Measurements from ENCODE around the gene PPP1R36.

DNA sequence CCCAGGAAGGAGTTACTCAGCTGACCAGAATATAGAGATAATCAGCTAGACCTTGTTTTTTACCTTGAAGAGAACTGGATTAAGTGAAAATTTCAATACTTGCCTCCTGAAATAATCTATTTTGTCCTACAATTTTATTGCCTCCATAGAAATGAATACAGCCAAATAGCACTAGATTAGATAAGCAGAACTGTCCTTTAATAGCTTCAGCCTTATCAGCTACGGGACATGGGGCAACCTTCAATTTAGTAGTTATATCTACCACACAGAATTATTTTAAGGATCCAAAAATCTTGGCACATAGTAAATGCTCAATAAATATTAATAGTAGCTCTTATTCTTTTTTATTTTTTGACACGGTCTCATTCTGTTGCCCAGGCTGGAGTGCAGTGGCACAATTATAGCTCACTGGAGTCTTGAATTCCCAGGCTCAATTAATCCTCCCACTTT is 87.2 kb downstream of the PPP1R36 start:
- TF ChIP-seq ELK1 (IDR thresholded peaks at IDR 0.05; ENCODE audit: low read depth, low read length) = no peak
- TF ChIP-seq ZFP36 (IDR thresholded peaks at IDR 0.05; ENCODE audit: borderline replicate concordance, partially characterized antibody) = no peak
- TF ChIP-seq HMGXB4 (CRISPR knock-in tag; IDR thresholded peaks at IDR 0.05; ENCODE audit: borderline replicate concordance) = no peak
- no peak for TF ChIP-seq CBX2 (IDR thresholded peaks at IDR 0.05; ENCODE audit: borderline replicate concordance, low read depth)
- TF ChIP-seq CBX8 (IDR thresholded peaks at IDR 0.05) = no peak
- TF ChIP-seq REST (IDR thresholded peaks at IDR 0.05) = no peak
- TF ChIP-seq RFX5 (IDR thresholded peaks at IDR 0.05) = no peak
- no peak for TF ChIP-seq POLR2A (IDR thresholded peaks at IDR 0.05; ENCODE audit: low read length)
- no peak for TF ChIP-seq CHD4 (IDR thresholded peaks at IDR 0.05; ENCODE audit: borderline replicate concordance)
- no peak for TF ChIP-seq USF2 (IDR thresholded peaks at IDR 0.05)
- no peak for TF ChIP-seq JUNB (IDR thresholded peaks at IDR 0.05)

All from A549 (cell line).